Measurements from ENCODE around the gene NPHP1. TPM values are rescaled to one million over a fixed set of nuclear protein-coding genes. Genes with fewer than 3 reads are reported as not detected.
"Not testable (repeated sequence)": the region's sequence is repeated elsewhere in the genome, so short reads cannot be mapped to it uniquely, and the experiment has no call there.

NPHP1 gene
- total and polyA plus RNA-seq, 4 experiments from 2014 or later, result 0.23 to 1.3 (median 0.91) TPM

GRCh38 chr2:110094884-110095534 is 109.8 kb downstream of the NPHP1 start:
- H3K27ac ChIP-seq (ENCODE audit: low read depth, low read length); H3K9me3 ChIP-seq (ENCODE audit: control insufficient read depth in 1 of 2, low read length in 2 of 2); POLR2A ChIA-PET (ENCODE audit: partially characterized antibody); CTCF ChIA-PET (ENCODE audit: partially characterized antibody); DNase-seq; H3K9me3 Mint-ChIP-seq; H3K36me3 ChIP-seq (ENCODE audit: insufficient read depth, low read length); H3K4me3 Mint-ChIP-seq; H3K4me1 Mint-ChIP-seq; H3K27me3 Mint-ChIP-seq; H3K27ac Mint-ChIP-seq; H3K27me3 ChIP-seq (ENCODE audit: insufficient read depth, low read length); intact Hi-C loops (cut with micrococcal nuclease); H3K4me1 ChIP-seq (ENCODE audit: insufficient read depth, low read length); H3K4me3 ChIP-seq (ENCODE audit: low read length in 2 of 2); H3K36me3 Mint-ChIP-seq: not testable (repeated sequence)

DNA sequence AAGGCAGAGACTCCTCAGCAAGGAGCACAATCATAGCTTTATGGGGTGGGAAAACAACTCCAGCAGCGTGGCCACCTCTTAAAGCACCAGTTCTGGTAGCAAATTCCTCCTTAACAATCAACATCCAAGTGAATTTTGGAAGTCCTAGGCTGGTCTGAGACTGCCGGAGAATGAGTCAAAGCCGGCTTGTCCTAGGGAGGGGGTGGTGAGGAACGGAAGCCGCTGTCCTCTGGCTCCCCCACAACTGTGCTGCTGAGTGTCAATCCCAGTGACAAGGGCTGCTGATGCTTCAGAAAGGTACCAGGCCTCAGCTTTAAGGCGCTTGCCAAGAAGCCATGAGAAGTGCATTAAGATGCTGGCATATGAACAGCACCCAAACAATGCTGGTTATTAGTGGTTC is 110.9 kb downstream of the NPHP1 start:
- CTCF ChIA-PET (ENCODE audit: partially characterized antibody); intact Hi-C loops (cut with micrococcal nuclease); H3K27ac Mint-ChIP-seq: not testable (repeated sequence)

DNA sequence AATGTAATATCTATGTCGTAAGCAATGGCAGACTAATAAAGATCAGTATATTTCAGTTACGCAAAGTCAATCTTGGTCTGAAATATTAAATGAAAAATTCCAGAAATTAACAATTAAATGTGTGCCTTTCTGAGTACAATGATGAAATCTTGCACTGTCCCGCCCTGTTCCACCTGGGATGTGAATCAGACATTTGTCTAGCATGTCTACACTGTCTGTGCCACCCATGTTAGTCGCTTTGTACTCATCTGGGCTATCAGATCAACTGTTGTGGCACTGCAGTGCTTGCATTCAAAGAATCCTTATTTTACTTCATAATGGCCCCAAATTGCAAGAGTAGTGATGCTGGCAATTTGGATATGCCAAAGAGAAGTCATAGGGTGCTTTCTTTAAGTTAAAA is 114.6 kb downstream of the NPHP1 start:
- H3K27me3 Mint-ChIP-seq; intact Hi-C loops (cut with micrococcal nuclease); CTCF ChIA-PET (ENCODE audit: partially characterized antibody); H3K4me1 Mint-ChIP-seq; H3K36me3 Mint-ChIP-seq; H3K36me3 ChIP-seq (ENCODE audit: insufficient read depth, low read length); H3K4me1 ChIP-seq (ENCODE audit: insufficient read depth, low read length); H3K4me3 ChIP-seq (ENCODE audit: low read length in 2 of 2); DNase-seq; H3K27ac Mint-ChIP-seq; H3K4me3 Mint-ChIP-seq; H3K27me3 ChIP-seq (ENCODE audit: insufficient read depth, low read length); POLR2A ChIA-PET (ENCODE audit: partially characterized antibody); H3K9me3 Mint-ChIP-seq; H3K9me3 ChIP-seq (ENCODE audit: control insufficient read depth in 1 of 2, low read length in 2 of 2); H3K27ac ChIP-seq (ENCODE audit: low read depth, low read length): not testable (repeated sequence)

More for the DNA sequence above, 110.9 kb downstream of the NPHP1 start:
- H3K4me3 Mint-ChIP-seq; DNase-seq; H3K36me3 ChIP-seq (ENCODE audit: insufficient read depth, low read length); H3K27me3 Mint-ChIP-seq; H3K4me1 Mint-ChIP-seq; H3K27me3 ChIP-seq (ENCODE audit: insufficient read depth, low read length); H3K4me1 ChIP-seq (ENCODE audit: insufficient read depth, low read length); H3K36me3 Mint-ChIP-seq; H3K27ac ChIP-seq (ENCODE audit: low read depth, low read length); H3K9me3 ChIP-seq (ENCODE audit: control insufficient read depth in 1 of 2, low read length in 2 of 2); H3K9me3 Mint-ChIP-seq; H3K4me3 ChIP-seq (ENCODE audit: low read length in 2 of 2); POLR2A ChIA-PET (ENCODE audit: partially characterized antibody): not testable (repeated sequence)

GRCh38 chr2:110083757-110084156 is 121.1 kb downstream of the NPHP1 start:
- H3K27me3 ChIP-seq (ENCODE audit: insufficient read depth, low read length); H3K27me3 Mint-ChIP-seq; intact Hi-C loops (cut with micrococcal nuclease); H3K9me3 ChIP-seq (ENCODE audit: control insufficient read depth in 1 of 2, low read length in 2 of 2); H3K27ac ChIP-seq (ENCODE audit: low read depth, low read length); H3K27ac Mint-ChIP-seq; H3K4me1 Mint-ChIP-seq; H3K4me1 ChIP-seq (ENCODE audit: insufficient read depth, low read length); H3K4me3 ChIP-seq (ENCODE audit: low read length in 2 of 2); POLR2A ChIA-PET (ENCODE audit: partially characterized antibody); H3K4me3 Mint-ChIP-seq; H3K36me3 Mint-ChIP-seq; H3K9me3 Mint-ChIP-seq; H3K36me3 ChIP-seq (ENCODE audit: insufficient read depth, low read length); DNase-seq; CTCF ChIA-PET (ENCODE audit: partially characterized antibody): not testable (repeated sequence)

DNA sequence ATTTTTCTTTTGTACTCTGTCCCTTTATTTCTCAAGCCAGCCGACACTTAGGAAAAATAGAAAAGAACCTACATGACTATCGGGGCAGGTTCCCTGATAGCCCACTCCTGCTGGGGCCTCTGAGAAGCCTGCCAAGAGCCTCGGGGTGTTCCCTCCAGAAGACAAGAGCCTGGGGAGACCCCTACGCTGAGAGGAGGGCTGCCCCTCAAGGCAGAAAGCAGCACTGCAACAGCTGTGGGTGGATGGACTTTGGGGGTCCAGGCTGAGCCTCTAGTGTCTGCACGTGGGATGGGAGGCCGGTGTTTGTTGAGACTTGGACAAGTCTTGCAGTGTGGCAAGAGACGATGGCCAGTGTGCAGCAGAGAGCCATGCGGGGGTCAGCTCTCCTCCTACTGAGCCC is 121.7 kb downstream of the NPHP1 start:
- H3K4me3 Mint-ChIP-seq; H3K36me3 Mint-ChIP-seq; H3K27ac Mint-ChIP-seq; H3K36me3 ChIP-seq (ENCODE audit: insufficient read depth, low read length); DNase-seq; H3K27me3 ChIP-seq (ENCODE audit: insufficient read depth, low read length); intact Hi-C loops (cut with micrococcal nuclease); CTCF ChIA-PET (ENCODE audit: partially characterized antibody); H3K27ac ChIP-seq (ENCODE audit: low read depth, low read length); H3K4me1 Mint-ChIP-seq; H3K9me3 Mint-ChIP-seq; H3K27me3 Mint-ChIP-seq; H3K9me3 ChIP-seq (ENCODE audit: control insufficient read depth in 1 of 2, low read length in 2 of 2); H3K4me1 ChIP-seq (ENCODE audit: insufficient read depth, low read length); H3K4me3 ChIP-seq (ENCODE audit: low read length in 2 of 2); POLR2A ChIA-PET (ENCODE audit: partially characterized antibody): not testable (repeated sequence)

DNA sequence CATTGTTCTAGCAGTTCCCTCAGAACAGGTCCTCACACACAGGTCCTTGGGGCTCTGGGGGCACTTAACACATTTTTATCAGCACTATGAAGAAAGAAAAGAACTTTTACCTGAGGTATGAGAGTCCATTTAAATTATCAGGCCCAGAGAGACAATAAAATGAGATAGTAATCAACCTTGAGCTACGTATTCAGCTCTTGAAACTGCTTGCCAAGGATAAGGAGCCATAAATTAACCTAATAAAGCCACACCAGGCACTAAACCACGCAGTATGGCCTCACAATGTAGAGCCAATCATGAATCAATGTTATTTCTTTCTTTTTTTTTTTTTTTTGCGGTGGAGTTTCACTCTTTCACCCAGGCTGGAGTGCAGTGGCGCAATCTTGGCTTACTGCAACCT is 126.7 kb downstream of the NPHP1 start:
- H3K4me3 ChIP-seq (ENCODE audit: low read length in 2 of 2); H3K27ac ChIP-seq (ENCODE audit: low read depth, low read length); H3K27me3 ChIP-seq (ENCODE audit: insufficient read depth, low read length); H3K27me3 Mint-ChIP-seq; H3K4me3 Mint-ChIP-seq; H3K9me3 ChIP-seq (ENCODE audit: control insufficient read depth in 1 of 2, low read length in 2 of 2); POLR2A ChIA-PET (ENCODE audit: partially characterized antibody); CTCF ChIA-PET (ENCODE audit: partially characterized antibody); H3K4me1 Mint-ChIP-seq; H3K27ac Mint-ChIP-seq; intact Hi-C loops (cut with micrococcal nuclease); DNase-seq; H3K9me3 Mint-ChIP-seq; H3K4me1 ChIP-seq (ENCODE audit: insufficient read depth, low read length); H3K36me3 Mint-ChIP-seq; H3K36me3 ChIP-seq (ENCODE audit: insufficient read depth, low read length): not testable (repeated sequence)

- DNase-seq; H3K36me3 Mint-ChIP-seq; H3K27me3 ChIP-seq (ENCODE audit: insufficient read depth, low read length); H3K36me3 ChIP-seq (ENCODE audit: insufficient read depth, low read length); POLR2A ChIA-PET (ENCODE audit: partially characterized antibody); H3K27ac ChIP-seq (ENCODE audit: low read depth, low read length); CTCF ChIA-PET (ENCODE audit: partially characterized antibody); intact Hi-C loops (cut with micrococcal nuclease); H3K9me3 Mint-ChIP-seq; H3K27ac Mint-ChIP-seq; H3K9me3 ChIP-seq (ENCODE audit: control insufficient read depth in 1 of 2, low read length in 2 of 2); H3K27me3 Mint-ChIP-seq; H3K4me1 Mint-ChIP-seq; H3K4me3 ChIP-seq (ENCODE audit: low read length in 2 of 2); H3K4me3 Mint-ChIP-seq; H3K4me1 ChIP-seq (ENCODE audit: insufficient read depth, low read length): not testable (repeated sequence)
These were observed 128.9 kb downstream of the NPHP1 start for GRCh38 chr2:110075896-110076295.

Data from CD4-positive, alpha-beta memory T cell (primary cell).